HEK293T (cell line): ENCODE data around the gene CPEB1.

Experiments
- CTCF ChIA-PET: fragments of 350-600 bp; formaldehyde crosslinking; extraction: SDS; loops from one replicate; lab custom pipeline; 2021; ENCODE audit warnings: antibody characterized with exemption, inconsistent platforms; lab: Yijun Ruan, JAX
- POLR2A ChIA-PET: fragments of 350-600 bp; formaldehyde crosslinking; extraction: SDS; loops from one replicate; lab custom pipeline; 2020; ENCODE audit warnings: antibody characterized with exemption, inconsistent platforms; lab: Yijun Ruan, JAX
- DNase-seq: peaks from one replicate; pipeline ENCODE4 v3.0.0; 2012; ENCODE audit warnings: mixed read lengths; ENCODE audit errors: extremely low spot score
- ARNT ChIP-seq: fragments of 450-650 bp; IDR thresholded peaks from 2 replicates; pipeline ENCODE4 v1.6.1; 2017; ENCODE audit warnings: mild to moderate bottlenecking
- BHLHE40 ChIP-seq: fragments of 450-650 bp; IDR thresholded peaks from 2 replicates; pipeline ENCODE4 v1.6.1; 2016; ENCODE audit warnings: mild to moderate bottlenecking, moderate library complexity, borderline replicate concordance
- CTBP1 ChIP-seq: fragments of 450-650 bp; IDR thresholded peaks from 2 replicates; pipeline ENCODE4 v1.6.1; 2016; ENCODE audit warnings: borderline replicate concordance
- ELF4 ChIP-seq: fragments of 450-650 bp; IDR thresholded peaks from 2 replicates; pipeline ENCODE4 v1.6.1; 2017; ENCODE audit warnings: antibody characterized with exemption
- FOXA1 ChIP-seq: fragments of 450-650 bp; IDR thresholded peaks from 2 replicates; pipeline ENCODE4 v1.6.1; 2016; ENCODE audit warnings: mild to moderate bottlenecking
- FOXK2 ChIP-seq: fragments of 450-650 bp; IDR thresholded peaks from 2 replicates; pipeline ENCODE4 v1.6.1; 2016; ENCODE audit warnings: mild to moderate bottlenecking
- FOXM1 ChIP-seq: fragments of 450-650 bp; IDR thresholded peaks from 2 replicates; pipeline ENCODE4 v1.6.1; 2017; ENCODE audit warnings: mild to moderate bottlenecking, borderline replicate concordance
- HDGF ChIP-seq: fragments of 450-650 bp; IDR thresholded peaks from 2 replicates; pipeline ENCODE4 v1.6.1; 2017; ENCODE audit warnings: antibody characterized with exemption, borderline replicate concordance
- L3MBTL2 ChIP-seq: fragments of 450-650 bp; conservative IDR thresholded peaks from 2 replicates; pipeline ENCODE4 v1.6.1; 2016; ENCODE audit warnings: mild to moderate bottlenecking
- LEF1 ChIP-seq: fragments of 450-650 bp; IDR thresholded peaks from 2 replicates; pipeline ENCODE4 v1.6.1; 2017; ENCODE audit warnings: mild to moderate bottlenecking, borderline replicate concordance
- NFRKB ChIP-seq: fragments of 450-650 bp; IDR thresholded peaks from 2 replicates; pipeline ENCODE4 v1.6.1; 2016; ENCODE audit warnings: mild to moderate bottlenecking, moderate library complexity
- SP1 ChIP-seq: fragments of 450-650 bp; IDR thresholded peaks from 2 replicates; pipeline ENCODE4 v1.6.1; 2017
- SUZ12 ChIP-seq: fragments of 450-650 bp; IDR thresholded peaks from 2 replicates; pipeline ENCODE4 v1.6.1; 2016; ENCODE audit warnings: mild to moderate bottlenecking
- TARDBP ChIP-seq: fragments of 450-650 bp; IDR thresholded peaks from 2 replicates; pipeline ENCODE4 v1.6.1; 2016
- ZNF384 ChIP-seq: fragments of 450-650 bp; IDR thresholded peaks from 2 replicates; pipeline ENCODE4 v1.6.1; 2016
- TF ChIP-seq, protein P1 (sequence below): fragments of 450-650 bp; IDR thresholded peaks from 2 replicates; pipeline ENCODE4 v1.6.1; 2016

The CPEB1 gene

DNA sequence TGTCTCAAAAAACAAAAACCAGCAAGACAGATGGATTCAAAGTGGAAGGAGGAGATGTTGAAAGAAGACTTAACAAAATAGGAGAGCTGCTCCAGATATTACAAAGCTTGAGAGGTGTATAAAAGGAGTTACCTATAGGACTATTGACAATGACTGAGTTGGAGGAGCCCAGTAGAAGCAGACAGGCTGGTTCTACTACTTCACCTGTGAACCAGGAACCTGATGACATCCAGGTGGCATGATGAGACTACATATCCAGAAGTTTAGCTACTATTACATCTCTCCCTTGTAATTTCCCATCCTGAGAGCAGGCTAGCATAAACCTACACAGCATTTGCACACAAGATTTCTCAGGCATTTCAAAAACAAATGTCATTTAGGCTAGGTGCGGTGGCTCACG is 49.3 kb downstream of the CPEB1 start:
- POLR2A ChIA-PET: no interaction called here
- TF ChIP-seq ELF4: no peak
- TF ChIP-seq ZNF384: no peak
- TF ChIP-seq FOXA1: no peak
- no peak for TF ChIP-seq SP1
- no peak for TF ChIP-seq SUZ12
- TF ChIP-seq LEF1: no peak
- no peak for TF ChIP-seq CTBP1
- no peak for TF ChIP-seq BHLHE40
- no peak for TF ChIP-seq TARDBP
- no peak for TF ChIP-seq ARNT
- TF ChIP-seq, protein P1, sequence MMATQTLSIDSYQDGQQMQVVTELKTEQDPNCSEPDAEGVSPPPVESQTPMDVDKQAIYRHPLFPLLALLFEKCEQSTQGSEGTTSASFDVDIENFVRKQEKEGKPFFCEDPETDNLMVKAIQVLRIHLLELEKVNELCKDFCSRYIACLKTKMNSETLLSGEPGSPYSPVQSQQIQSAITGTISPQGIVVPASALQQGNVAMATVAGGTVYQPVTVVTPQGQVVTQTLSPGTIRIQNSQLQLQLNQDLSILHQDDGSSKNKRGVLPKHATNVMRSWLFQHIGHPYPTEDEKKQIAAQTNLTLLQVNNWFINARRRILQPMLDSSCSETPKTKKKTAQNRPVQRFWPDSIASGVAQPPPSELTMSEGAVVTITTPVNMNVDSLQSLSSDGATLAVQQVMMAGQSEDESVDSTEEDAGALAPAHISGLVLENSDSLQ: no peak
- no peak for DNase-seq
- CTCF ChIA-PET: interaction anchor here (0.6 to 1.1 kb wide), 2 partner anchors 12 to 55 kb away, joined by 3 to 4 read pairs; no protein-coding TSS in a partner anchor

DNA sequence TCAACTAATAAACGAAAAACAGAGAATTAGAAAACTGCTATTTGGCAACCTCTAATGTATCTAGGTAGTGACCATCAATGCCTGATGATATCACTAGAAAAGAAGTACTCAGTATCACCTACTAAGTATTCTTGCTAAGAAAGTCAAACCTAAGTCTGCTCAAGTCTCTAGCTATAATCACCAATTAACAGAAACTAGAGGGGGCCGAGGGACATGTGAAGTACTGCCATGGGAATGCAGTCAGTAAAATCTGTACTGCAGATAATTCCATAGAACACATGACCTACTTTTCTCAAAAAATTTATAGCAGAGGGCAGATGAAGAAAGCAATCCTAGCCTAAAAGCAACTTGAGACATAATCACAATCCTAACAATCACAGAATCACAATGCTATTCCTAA is 51.4 kb downstream of the CPEB1 start:
- ChIA-PET CTCF (interaction anchor here (0.6 kb wide), 1 partner anchor 10 kb away, joined by 3 read pairs; no protein-coding TSS in a partner anchor), POLR2A (no interaction called here)
- TF ChIP-seq SP1: no peak
- TF ChIP-seq ARNT: no peak
- no peak for TF ChIP-seq FOXM1
- no peak for TF ChIP-seq BHLHE40
- TF ChIP-seq HDGF: no peak
- TF ChIP-seq ELF4: no peak
- no peak for TF ChIP-seq LEF1
- no peak for TF ChIP-seq FOXA1
- no peak for DNase-seq

DNA sequence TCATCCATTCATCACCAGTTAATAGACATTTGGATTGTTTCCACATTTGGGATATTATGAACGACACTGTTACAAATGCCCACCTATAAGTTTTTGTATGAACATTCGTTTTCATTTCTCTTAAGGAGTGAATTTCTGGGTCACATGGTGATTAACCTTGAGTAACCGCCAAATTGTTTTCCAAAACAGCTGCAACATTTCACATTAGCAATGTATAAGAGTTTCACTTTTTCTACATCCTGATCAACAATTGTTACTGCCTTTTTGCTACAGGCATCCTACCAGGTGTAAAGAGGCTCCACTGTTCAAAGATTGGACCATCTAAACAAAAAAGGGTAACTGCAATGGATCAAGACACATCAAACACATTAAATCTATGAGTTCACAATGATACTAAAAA is 52.0 kb downstream of the CPEB1 start:
- ChIA-PET POLR2A (no interaction called here), CTCF (no interaction called here)
- TF ChIP-seq LEF1: no peak
- TF ChIP-seq NFRKB: no peak
- TF ChIP-seq, protein P1: no peak
- no peak for TF ChIP-seq HDGF
- TF ChIP-seq FOXA1: no peak
- no peak for TF ChIP-seq ZNF384
- TF ChIP-seq BHLHE40: no peak
- no peak for TF ChIP-seq SP1
- TF ChIP-seq ARNT: no peak
- no peak for TF ChIP-seq TARDBP
- TF ChIP-seq ELF4: no peak
- TF ChIP-seq L3MBTL2: no peak
- TF ChIP-seq CTBP1: no peak
- DNase-seq: no peak

DNA sequence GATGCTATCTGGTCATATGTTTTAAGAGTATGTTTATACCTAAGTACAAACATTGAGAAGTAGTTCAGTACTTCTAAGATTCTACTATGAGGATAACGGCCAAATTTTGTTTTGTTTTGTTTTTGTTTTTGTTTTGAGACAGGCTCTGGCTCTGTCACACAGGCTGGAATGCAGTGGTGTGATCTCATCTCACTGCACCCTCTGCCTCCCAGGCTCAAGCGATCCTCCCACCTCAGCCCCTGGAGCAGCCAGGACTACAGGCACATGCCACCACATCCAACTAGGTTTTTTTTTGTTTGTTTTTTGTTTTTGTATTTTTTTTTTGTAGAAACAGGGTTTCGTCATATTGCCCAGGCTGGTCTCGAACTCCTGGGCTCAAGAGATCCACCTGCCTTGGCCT is 59.4 kb downstream of the CPEB1 start:
- TF ChIP-seq SUZ12: no peak
- TF ChIP-seq NFRKB: no peak
- no peak for TF ChIP-seq FOXM1
- no peak for TF ChIP-seq ELF4
- no peak for TF ChIP-seq ZNF384
- TF ChIP-seq LEF1: no peak
- TF ChIP-seq HDGF: no peak
- TF ChIP-seq, protein P1: no peak
- TF ChIP-seq FOXK2: no peak
- TF ChIP-seq TARDBP: no peak
- no peak for TF ChIP-seq BHLHE40
- no peak for TF ChIP-seq CTBP1
- TF ChIP-seq ARNT: no peak
- TF ChIP-seq SP1: no peak
- TF ChIP-seq FOXA1: no peak
- no peak for TF ChIP-seq L3MBTL2
- DNase-seq: no peak
- POLR2A ChIA-PET: no interaction called here
- CTCF ChIA-PET: no interaction called here

DNA sequence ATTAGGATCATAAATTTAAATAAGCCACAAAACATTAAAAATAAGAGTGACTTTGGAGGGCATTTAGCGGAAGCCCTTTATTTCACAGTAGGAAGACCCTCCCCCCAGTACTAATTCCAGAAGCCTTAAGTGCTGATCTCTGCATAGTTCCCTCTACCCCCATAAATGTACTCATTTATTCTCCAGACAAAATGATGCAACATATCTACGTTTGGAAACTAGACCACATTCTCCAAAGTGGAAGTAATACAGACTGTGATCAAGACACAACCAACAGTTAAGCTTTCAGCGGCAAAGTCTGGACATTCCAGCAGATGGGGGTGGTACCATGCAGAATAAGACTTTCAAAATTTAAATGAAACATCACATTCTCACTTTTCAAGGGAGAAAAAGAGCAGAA is 62.1 kb downstream of the CPEB1 start:
- CTCF ChIA-PET: interaction anchor here (0.5 to 1.5 kb wide), 4 partner anchors 12 to 264 kb away, joined by 3 to 5 read pairs (median 3); no protein-coding TSS in a partner anchor
- POLR2A ChIA-PET: interaction anchor here (0.6 kb wide), 1 partner anchor 165 kb away, joined by 4 read pairs; no protein-coding TSS in a partner anchor

More for the DNA sequence above, 62.1 kb downstream of the CPEB1 start:
- TF ChIP-seq SUZ12: no peak
- no peak for TF ChIP-seq SP1
- no peak for TF ChIP-seq ARNT
- TF ChIP-seq, protein P1: no peak
- TF ChIP-seq BHLHE40: no peak
- TF ChIP-seq ELF4: no peak
- no peak for TF ChIP-seq LEF1
- TF ChIP-seq ZNF384: no peak
- no peak for TF ChIP-seq FOXK2
- TF ChIP-seq NFRKB: no peak
- no peak for TF ChIP-seq FOXM1
- no peak for TF ChIP-seq CTBP1
- no peak for TF ChIP-seq L3MBTL2
- no peak for TF ChIP-seq TARDBP
- no peak for TF ChIP-seq FOXA1
- TF ChIP-seq HDGF: no peak
- no peak for DNase-seq
